ENCODE measurements around the gene DYNC1H1.

DNA sequence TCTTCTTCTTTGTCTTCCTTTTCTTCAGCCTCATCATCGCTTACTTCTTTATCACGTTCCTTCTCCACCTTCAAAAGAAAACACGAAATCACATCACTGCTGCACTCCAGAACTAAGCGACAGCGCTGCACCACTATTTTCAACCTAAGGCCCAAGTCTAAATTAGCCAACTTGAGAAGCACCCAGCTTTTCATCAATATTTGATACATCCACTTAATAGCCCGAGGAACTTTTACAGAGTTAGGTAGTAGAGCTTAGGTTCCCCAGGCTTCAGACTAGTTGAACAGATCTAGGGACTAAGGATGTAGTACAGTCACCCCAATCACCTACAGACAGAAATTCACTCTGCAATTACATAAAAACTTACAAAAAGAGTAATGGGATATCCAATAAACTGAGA lies 120.6 kb downstream of the DYNC1H1 start:
- no peak for TF ChIP-seq CTCF (IDR thresholded peaks at IDR 0.05)
- no peak for TF ChIP-seq RORB (CRISPR knock-in tag; IDR thresholded peaks at IDR 0.05)
- TF ChIP-seq, protein P1, sequence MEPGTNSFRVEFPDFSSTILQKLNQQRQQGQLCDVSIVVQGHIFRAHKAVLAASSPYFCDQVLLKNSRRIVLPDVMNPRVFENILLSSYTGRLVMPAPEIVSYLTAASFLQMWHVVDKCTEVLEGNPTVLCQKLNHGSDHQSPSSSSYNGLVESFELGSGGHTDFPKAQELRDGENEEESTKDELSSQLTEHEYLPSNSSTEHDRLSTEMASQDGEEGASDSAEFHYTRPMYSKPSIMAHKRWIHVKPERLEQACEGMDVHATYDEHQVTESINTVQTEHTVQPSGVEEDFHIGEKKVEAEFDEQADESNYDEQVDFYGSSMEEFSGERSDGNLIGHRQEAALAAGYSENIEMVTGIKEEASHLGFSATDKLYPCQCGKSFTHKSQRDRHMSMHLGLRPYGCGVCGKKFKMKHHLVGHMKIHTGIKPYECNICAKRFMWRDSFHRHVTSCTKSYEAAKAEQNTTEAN (CRISPR knock-in tag; IDR thresholded peaks at IDR 0.05), result no peak
- TF ChIP-seq, protein P2, sequence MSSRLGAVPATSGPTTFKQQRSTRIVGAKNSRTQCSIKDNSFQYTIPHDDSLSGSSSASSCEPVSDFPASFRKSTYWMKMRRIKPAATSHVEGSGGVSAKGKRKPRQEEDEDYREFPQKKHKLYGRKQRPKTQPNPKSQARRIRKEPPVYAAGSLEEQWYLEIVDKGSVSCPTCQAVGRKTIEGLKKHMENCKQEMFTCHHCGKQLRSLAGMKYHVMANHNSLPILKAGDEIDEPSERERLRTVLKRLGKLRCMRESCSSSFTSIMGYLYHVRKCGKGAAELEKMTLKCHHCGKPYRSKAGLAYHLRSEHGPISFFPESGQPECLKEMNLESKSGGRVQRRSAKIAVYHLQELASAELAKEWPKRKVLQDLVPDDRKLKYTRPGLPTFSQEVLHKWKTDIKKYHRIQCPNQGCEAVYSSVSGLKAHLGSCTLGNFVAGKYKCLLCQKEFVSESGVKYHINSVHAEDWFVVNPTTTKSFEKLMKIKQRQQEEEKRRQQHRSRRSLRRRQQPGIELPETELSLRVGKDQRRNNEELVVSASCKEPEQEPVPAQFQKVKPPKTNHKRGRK (CRISPR knock-in tag; IDR thresholded peaks at IDR 0.05; ENCODE audit: borderline replicate concordance), result no peak
- no peak for TF ChIP-seq NR3C1 (CRISPR knock-in tag; conservative IDR thresholded peaks at IDR 0.05; ENCODE audit: low read depth)
- TF ChIP-seq, protein P3, sequence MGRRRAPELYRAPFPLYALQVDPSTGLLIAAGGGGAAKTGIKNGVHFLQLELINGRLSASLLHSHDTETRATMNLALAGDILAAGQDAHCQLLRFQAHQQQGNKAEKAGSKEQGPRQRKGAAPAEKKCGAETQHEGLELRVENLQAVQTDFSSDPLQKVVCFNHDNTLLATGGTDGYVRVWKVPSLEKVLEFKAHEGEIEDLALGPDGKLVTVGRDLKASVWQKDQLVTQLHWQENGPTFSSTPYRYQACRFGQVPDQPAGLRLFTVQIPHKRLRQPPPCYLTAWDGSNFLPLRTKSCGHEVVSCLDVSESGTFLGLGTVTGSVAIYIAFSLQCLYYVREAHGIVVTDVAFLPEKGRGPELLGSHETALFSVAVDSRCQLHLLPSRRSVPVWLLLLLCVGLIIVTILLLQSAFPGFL (CRISPR knock-in tag; IDR thresholded peaks at IDR 0.05; ENCODE audit: borderline replicate concordance), result no peak
- TF ChIP-seq, protein P4, sequence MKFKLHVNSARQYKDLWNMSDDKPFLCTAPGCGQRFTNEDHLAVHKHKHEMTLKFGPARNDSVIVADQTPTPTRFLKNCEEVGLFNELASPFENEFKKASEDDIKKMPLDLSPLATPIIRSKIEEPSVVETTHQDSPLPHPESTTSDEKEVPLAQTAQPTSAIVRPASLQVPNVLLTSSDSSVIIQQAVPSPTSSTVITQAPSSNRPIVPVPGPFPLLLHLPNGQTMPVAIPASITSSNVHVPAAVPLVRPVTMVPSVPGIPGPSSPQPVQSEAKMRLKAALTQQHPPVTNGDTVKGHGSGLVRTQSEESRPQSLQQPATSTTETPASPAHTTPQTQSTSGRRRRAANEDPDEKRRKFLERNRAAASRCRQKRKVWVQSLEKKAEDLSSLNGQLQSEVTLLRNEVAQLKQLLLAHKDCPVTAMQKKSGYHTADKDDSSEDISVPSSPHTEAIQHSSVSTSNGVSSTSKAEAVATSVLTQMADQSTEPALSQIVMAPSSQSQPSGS (CRISPR knock-in tag; IDR thresholded peaks at IDR 0.05; ENCODE audit: borderline replicate concordance, low read depth), result no peak
- TF ChIP-seq E2F4 (CRISPR knock-in tag; IDR thresholded peaks at IDR 0.05; ENCODE audit: borderline replicate concordance, low read depth), result no peak
